Measurements from ENCODE around the gene TM2D3. TPM values are rescaled to one million over a fixed set of nuclear protein-coding genes. Genes with fewer than 3 reads are reported as not detected.

The TM2D3 gene
- total RNA-seq, 1 experiment from 2014 or later: 34.9 TPM

GRCh38 chr15:101614761-101615160, 37.4 kb downstream of the TM2D3 start:
- H2BK5ac ChIP-seq (ENCODE audit: insufficient read length, low read length): no peak overlapping the region
- H2AK5ac ChIP-seq (ENCODE audit: insufficient read length, low read length): no peak overlapping the region
- no peak overlapping the region for H3K27ac Mint-ChIP-seq
- H3K79me1 ChIP-seq (ENCODE audit: insufficient read depth, low read depth, low read length, poor library complexity, severe bottlenecking): no peaks in the 10 kb centered on the region
- H3K23me2 ChIP-seq (ENCODE audit: insufficient read length, low read depth, low read length, poor library complexity, severe bottlenecking): no peaks in the 10 kb centered on the region
- peaks cover 23% of the 10 kb centered on the region for H3K27me3 Mint-ChIP-seq (ENCODE audit: low read depth)
- no peak overlapping the region for H4K5ac ChIP-seq (ENCODE audit: insufficient read length, low read depth, low read length)
- H4K91ac ChIP-seq (ENCODE audit: insufficient read length, low read depth, low read length): no peak overlapping the region
- no peak overlapping the region for H3K4me2 ChIP-seq (ENCODE audit: insufficient read depth, insufficient read length, low read length)
- no peak for DNase-seq
- no peak overlapping the region for H3K9ac ChIP-seq (ENCODE audit: extremely low read depth, insufficient read length, low read length)
- no peak overlapping the region for H4K8ac ChIP-seq (replicated peaks; ENCODE audit: insufficient read length, low read depth, low read length)
- H3K4me1 ChIP-seq (ENCODE audit: insufficient read depth, low read length): peaks cover 5% of the 10 kb centered on the region; the same call in 1 of the 2 replicates
- TF ChIP-seq, protein P1, sequence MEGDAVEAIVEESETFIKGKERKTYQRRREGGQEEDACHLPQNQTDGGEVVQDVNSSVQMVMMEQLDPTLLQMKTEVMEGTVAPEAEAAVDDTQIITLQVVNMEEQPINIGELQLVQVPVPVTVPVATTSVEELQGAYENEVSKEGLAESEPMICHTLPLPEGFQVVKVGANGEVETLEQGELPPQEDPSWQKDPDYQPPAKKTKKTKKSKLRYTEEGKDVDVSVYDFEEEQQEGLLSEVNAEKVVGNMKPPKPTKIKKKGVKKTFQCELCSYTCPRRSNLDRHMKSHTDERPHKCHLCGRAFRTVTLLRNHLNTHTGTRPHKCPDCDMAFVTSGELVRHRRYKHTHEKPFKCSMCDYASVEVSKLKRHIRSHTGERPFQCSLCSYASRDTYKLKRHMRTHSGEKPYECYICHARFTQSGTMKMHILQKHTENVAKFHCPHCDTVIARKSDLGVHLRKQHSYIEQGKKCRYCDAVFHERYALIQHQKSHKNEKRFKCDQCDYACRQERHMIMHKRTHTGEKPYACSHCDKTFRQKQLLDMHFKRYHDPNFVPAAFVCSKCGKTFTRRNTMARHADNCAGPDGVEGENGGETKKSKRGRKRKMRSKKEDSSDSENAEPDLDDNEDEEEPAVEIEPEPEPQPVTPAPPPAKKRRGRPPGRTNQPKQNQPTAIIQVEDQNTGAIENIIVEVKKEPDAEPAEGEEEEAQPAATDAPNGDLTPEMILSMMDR (conservative IDR thresholded peaks at IDR 0.05): no peak
- H2BK15ac ChIP-seq (ENCODE audit: low read depth, low read length): no peak overlapping the region
- H3K56ac ChIP-seq (ENCODE audit: insufficient read length, low read depth, low read length): no peak overlapping the region
- no peak overlapping the region for H3K4ac ChIP-seq (ENCODE audit: low read depth, low read length)
- H3K27ac ChIP-seq (ENCODE audit: insufficient read length, low read depth, low read length): no peak overlapping the region
- H3K4me1 Mint-ChIP-seq: peaks cover 24 to 43% of the 10 kb centered on the region in 2 experiments
- H2BK120ac ChIP-seq (ENCODE audit: low read depth, low read length, poor library complexity, severe bottlenecking): no peak overlapping the region
- no peak overlapping the region for H3K4me3 Mint-ChIP-seq
- WGBS (ENCODE audit: extremely low coverage, insufficient read length, low lambda C conversion rate): no CpG with 5 or more reads among the region's 11 CpGs
- H3K36me3 Mint-ChIP-seq (ENCODE audit: insufficient read depth in 1 of 3, low read depth in 3 of 3): no peaks in the 10 kb centered on the region
- H3K79me2 ChIP-seq (ENCODE audit: insufficient read depth, low read length): no peaks in the 10 kb centered on the region
- H3K18ac ChIP-seq (ENCODE audit: insufficient read length, low read depth, low read length): no peak overlapping the region
- H3T11ph ChIP-seq (ENCODE audit: low read length): no peak overlapping the region
- no peaks in the 10 kb centered on the region for H3K9me3 ChIP-seq (ENCODE audit: control insufficient read depth, low read depth, low read length)
- H3K27me3 ChIP-seq (ENCODE audit: insufficient read depth, low read length): no peaks in the 10 kb centered on the region; the same call in 1 of the 2 replicates
- H4K20me1 ChIP-seq (ENCODE audit: control insufficient read depth, insufficient read depth, insufficient read length): no peaks in the 10 kb centered on the region
- no peak overlapping the region for H2AFZ ChIP-seq (ENCODE audit: low read length)
- H3K23ac ChIP-seq (ENCODE audit: insufficient read length, low read depth, low read length): no peak overlapping the region
- no peaks in the 10 kb centered on the region for H3K9me3 Mint-ChIP-seq
- H2BK20ac ChIP-seq (ENCODE audit: low read depth, low read length, poor library complexity, severe bottlenecking): no peak overlapping the region
- no peak overlapping the region for H2BK12ac ChIP-seq (ENCODE audit: insufficient read length, low read depth, low read length)
- no peak overlapping the region for H3K14ac ChIP-seq (ENCODE audit: insufficient read depth, low read length)

All from H9 (cell line).